Umbilical cord (tissue), 2 donors: Measurements from ENCODE around the gene MEX3C. TPM values are rescaled to one million over a fixed set of nuclear protein-coding genes. Genes with fewer than 3 reads are reported as not detected.

Experiments used
- DNase-seq: peaks from one replicate; pipeline ENCODE4 v3.0.0-alpha.2; 2015; ENCODE audit warnings: low spot score
- total RNA-seq: library from RNA; depleted of rRNA; stranded (reverse); fragments of >200 nt; gene quantifications from one replicate; pipeline ENCODE4 v1.2.3, GENCODE V29; 2014; ENCODE audit warnings: low replicate concordance; ENCODE audit not compliant: insufficient read depth

MEX3C gene
- total RNA-seq, 1 donor from 2014 or later = 50.3 TPM

- no peak for DNase-seq
Observed at GRCh38 chr18:51153659-51154371, 43.7 kb downstream of the MEX3C start.

- DNase-seq = no peak
Observed at GRCh38 chr18:51151568-51152511, 45.6 kb downstream of the MEX3C start.

GRCh38 chr18:51151185-51151567 is 46.3 kb downstream of the MEX3C start:
- DNase-seq = no peak

GRCh38 chr18:51150113-51150700 is 47.3 kb downstream of the MEX3C start:
- DNase-seq = peak; percentile 27

GRCh38 chr18:51149670-51150069 is 47.8 kb downstream of the MEX3C start:
- no peak for DNase-seq

GRCh38 chr18:51146909-51147308 is 50.6 kb downstream of the MEX3C start:
- DNase-seq = no peak

GRCh38 chr18:51138936-51139335 is 58.5 kb downstream of the MEX3C start:
- DNase-seq = no peak

GRCh38 chr18:51137891-51138290 is 59.6 kb downstream of the MEX3C start:
- DNase-seq = no peak

GRCh38 chr18:51137026-51137729 is 60.3 kb downstream of the MEX3C start:
- no peak for DNase-seq

GRCh38 chr18:51135795-51136194 is 61.7 kb downstream of the MEX3C start:
- DNase-seq = no peak

- DNase-seq = no peak
Observed at GRCh38 chr18:51135364-51135763, 62.1 kb downstream of the MEX3C start.

- no peak for DNase-seq
Observed at GRCh38 chr18:51134721-51135120, 62.8 kb downstream of the MEX3C start.

GRCh38 chr18:51133580-51134160 is 63.8 kb downstream of the MEX3C start:
- DNase-seq = no peak

- no peak for DNase-seq
Observed at GRCh38 chr18:51132256-51132935, 65.1 kb downstream of the MEX3C start.

- no peak for DNase-seq
Observed at GRCh38 chr18:51128533-51128932, 68.9 kb downstream of the MEX3C start.

GRCh38 chr18:51127664-51128063 is 69.8 kb downstream of the MEX3C start:
- no peak for DNase-seq

GRCh38 chr18:51125976-51126375 is 71.5 kb downstream of the MEX3C start:
- DNase-seq = no peak
